Measurements from ENCODE around the gene C6orf118. TPM values are rescaled to one million over a fixed set of nuclear protein-coding genes. Genes with fewer than 3 reads are reported as not detected.

The C6orf118 gene
- total and polyA plus RNA-seq, 8 donors: 0.31 to 1.3 TPM; not detected in 6

GRCh38 chr6:165245701-165246100 is 63.7 kb downstream of the C6orf118 start:
- Histone ChIP-seq H3K27ac (no peak overlapping the region), H3K36me3 (no peaks in the 10 kb centered on the region), H3K4me3 (no peak overlapping the region), H3K9me3 (no peaks in the 10 kb centered on the region), H3K27me3 (no peaks in the 10 kb centered on the region), H3K4me1 (no peaks in the 10 kb centered on the region)
- TF ChIP-seq EP300 (IDR thresholded peaks at IDR 0.05) (no peak), CTCF (IDR thresholded peaks at IDR 0.05) (no peak), POLR2AphosphoS5 (IDR thresholded peaks at IDR 0.05) (no peak), POLR2A (IDR thresholded peaks at IDR 0.05) (no peak)
- 40 to 51% (median 48%) methylated on average over 2 of the region's 2 CpGs for WGBS, 5 donors
- no peak for DNase-seq
- intact Hi-C loops (cut with DNase I; ENCODE audit: low total_unique reads): no loop called here

- Histone ChIP-seq H3K4me1 (no peaks in the 10 kb centered on the region), H3K9me3 (no peaks in the 10 kb centered on the region), H3K4me3 (no peak overlapping the region), H3K27me3 (no peaks in the 10 kb centered on the region), H3K27ac (no peak overlapping the region), H3K36me3 (no peaks in the 10 kb centered on the region)
- intact Hi-C loops (cut with DNase I; ENCODE audit: low total_unique reads): no loop called here
- WGBS, 5 donors: 53 to 72% (median 66%) methylated on average over 4 of the region's 4 CpGs
- peak in 1 of 2 donors; percentile 65 for DNase-seq
- no peak for TF ChIP-seq EP300 (IDR thresholded peaks at IDR 0.05)
- TF ChIP-seq POLR2AphosphoS5 (IDR thresholded peaks at IDR 0.05): no peak
- no peak for TF ChIP-seq CTCF (IDR thresholded peaks at IDR 0.05)
- no peak for TF ChIP-seq POLR2A (IDR thresholded peaks at IDR 0.05)
These were observed 64.1 kb downstream of the C6orf118 start for GRCh38 chr6:165245287-165245686.

- Histone ChIP-seq H3K9me3 (no peaks in the 10 kb centered on the region), H3K27me3 (no peaks in the 10 kb centered on the region), H3K36me3 (no peaks in the 10 kb centered on the region), H3K27ac (no peak overlapping the region), H3K4me3 (no peak overlapping the region), H3K4me1 (no peaks in the 10 kb centered on the region)
- no peak for TF ChIP-seq POLR2A (IDR thresholded peaks at IDR 0.05)
- no peak for TF ChIP-seq EP300 (IDR thresholded peaks at IDR 0.05)
- no peak for TF ChIP-seq CTCF (IDR thresholded peaks at IDR 0.05)
- TF ChIP-seq POLR2AphosphoS5 (IDR thresholded peaks at IDR 0.05): no peak
- WGBS, 5 donors: 67 to 75% (median 71%) methylated on average over 12 of the region's 12 CpGs
- intact Hi-C loops (cut with DNase I; ENCODE audit: low total_unique reads): no loop called here
- no peak for DNase-seq
These were observed 64.7 kb downstream of the C6orf118 start for GRCh38 chr6:165244524-165245247.

GRCh38 chr6:165243801-165244200 is 65.6 kb downstream of the C6orf118 start:
- no peak for TF ChIP-seq POLR2A (IDR thresholded peaks at IDR 0.05)
- no peak for TF ChIP-seq CTCF (IDR thresholded peaks at IDR 0.05)
- no peak for TF ChIP-seq EP300 (IDR thresholded peaks at IDR 0.05)
- TF ChIP-seq POLR2AphosphoS5 (IDR thresholded peaks at IDR 0.05): no peak
- Histone ChIP-seq H3K36me3 (no peaks in the 10 kb centered on the region), H3K4me1 (no peaks in the 10 kb centered on the region), H3K27ac (no peak overlapping the region), H3K9me3 (no peaks in the 10 kb centered on the region), H3K27me3 (no peaks in the 10 kb centered on the region), H3K4me3 (no peak overlapping the region)
- intact Hi-C loops (cut with DNase I; ENCODE audit: low total_unique reads): no loop called here
- DNase-seq: no peak
- 62 to 66% (median 63%) methylated on average over 5 of the region's 5 CpGs for WGBS, 5 donors

Measured in stomach (tissue), 9 donors.